Measurements from ENCODE around the gene SLC12A6. TPM values are rescaled to one million over a fixed set of nuclear protein-coding genes. Genes with fewer than 3 reads are reported as not detected.

Gene SLC12A6
- total and polyA plus RNA-seq, 8 donors, result 1.4 to 63.6 (median 13.1) TPM

GRCh38 chr15:34358948-34359347 lies 21.4 kb upstream of the SLC12A6 start:
- WGBS, 5 donors, result 89 to 97% (median 96%) methylated on average over 4 of the region's 4 CpGs

GRCh38 chr15:34358367-34358766 lies 20.8 kb upstream of the SLC12A6 start:
- no peak for DNase-seq
- Histone ChIP-seq H3K36me3 (peaks cover 15 to 100% (median 94%) of the 10 kb centered on the region in 4 donors), H3K9me3 (no peaks in the 10 kb centered on the region), H3K27me3 (no peaks in the 10 kb centered on the region), H3K4me3 (no peak overlapping the region), H3K4me1 (peaks cover 0 to 24% (median 2%) of the 10 kb centered on the region in 4 donors), H3K27ac (peak overlapping the region in 1 of 5 donors; percentile 79)
- intact Hi-C loops (cut with DNase I; ENCODE audit: low total_unique reads), result no loop called here
- TF ChIP-seq POLR2A (IDR thresholded peaks at IDR 0.05), result no peak
- TF ChIP-seq POLR2AphosphoS5 (IDR thresholded peaks at IDR 0.05), result no peak
- no peak for TF ChIP-seq CTCF (IDR thresholded peaks at IDR 0.05)
- no peak for TF ChIP-seq EP300 (IDR thresholded peaks at IDR 0.05)
- 71 to 86% (median 80%) methylated on average over 3 of the region's 3 CpGs for WGBS, 5 donors

More at GRCh38 chr15:34358948-34359347, 21.4 kb upstream of the SLC12A6 start:
- H3K27me3 ChIP-seq, result no peaks in the 10 kb centered on the region
- peak overlapping the region in 3 of 5 donors; percentile 38 to 79 (median 64) for H3K27ac ChIP-seq
- peaks cover 0 to 30% (median 2%) of the 10 kb centered on the region in 4 donors for H3K4me1 ChIP-seq
- intact Hi-C loops (cut with DNase I; ENCODE audit: low total_unique reads), result no loop called here
- H3K9me3 ChIP-seq, result no peaks in the 10 kb centered on the region
- no peak for DNase-seq
- no peak overlapping the region for H3K4me3 ChIP-seq
- TF ChIP-seq EP300 (IDR thresholded peaks at IDR 0.05) (no peak), POLR2A (IDR thresholded peaks at IDR 0.05) (no peak)
- H3K36me3 ChIP-seq, result peaks cover 15 to 100% (median 96%) of the 10 kb centered on the region in 4 donors

- no peak for DNase-seq
- Histone ChIP-seq H3K4me3 (no peak overlapping the region), H3K27ac (no peak overlapping the region), H3K36me3 (peaks cover 15 to 96% (median 88%) of the 10 kb centered on the region in 4 donors), H3K27me3 (no peaks in the 10 kb centered on the region), H3K9me3 (no peaks in the 10 kb centered on the region), H3K4me1 (peaks cover 0 to 21% (median 2%) of the 10 kb centered on the region in 4 donors)
- TF ChIP-seq POLR2AphosphoS5 (IDR thresholded peaks at IDR 0.05), result no peak
- TF ChIP-seq CTCF (IDR thresholded peaks at IDR 0.05), result no peak
- TF ChIP-seq POLR2A (IDR thresholded peaks at IDR 0.05), result no peak
- 83 to 96% (median 92%) methylated on average over 1 of the region's 1 CpG for WGBS, 5 donors
- intact Hi-C loops (cut with DNase I; ENCODE audit: low total_unique reads), result no loop called here
Observed at GRCh38 chr15:34357653-34358052, 20.1 kb upstream of the SLC12A6 start.

DNA sequence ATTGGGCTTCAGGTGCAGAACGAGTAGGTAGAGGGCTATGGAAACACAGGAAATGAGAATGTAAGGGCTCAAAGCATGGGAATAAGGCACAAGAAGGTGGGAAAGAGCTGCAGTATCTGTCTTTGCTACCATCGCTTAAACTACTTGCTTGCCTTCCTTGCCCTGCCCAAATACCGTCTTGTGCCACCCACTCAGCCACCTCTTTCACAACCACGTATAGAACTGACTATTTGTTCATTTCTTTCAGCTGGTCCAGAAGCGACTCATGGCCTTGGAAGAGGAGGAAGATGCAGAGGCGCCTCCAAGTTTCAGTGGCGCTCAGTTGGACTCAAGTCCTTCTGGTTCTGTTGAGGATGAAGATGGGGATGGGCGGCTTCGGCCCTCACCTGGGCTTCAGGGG lies 17.7 kb upstream of the SLC12A6 start:
- DNase-seq, result no peak
- peaks cover 10 to 72% (median 67%) of the 10 kb centered on the region in 4 donors for H3K36me3 ChIP-seq
- H3K4me3 ChIP-seq, result no peak overlapping the region
- TF ChIP-seq EP300 (IDR thresholded peaks at IDR 0.05) (no peak), POLR2A (IDR thresholded peaks at IDR 0.05) (no peak)
- no peak overlapping the region for H3K27ac ChIP-seq
- intact Hi-C loops (cut with DNase I; ENCODE audit: low total_unique reads), result no loop called here
- no peaks in the 10 kb centered on the region for H3K9me3 ChIP-seq
- WGBS, 5 donors, result 87 to 90% (median 88%) methylated on average over 9 of the region's 9 CpGs
- H3K4me1 ChIP-seq, result peaks cover 0 to 9% (median 2%) of the 10 kb centered on the region in 4 donors
- no peaks in the 10 kb centered on the region for H3K27me3 ChIP-seq

DNA sequence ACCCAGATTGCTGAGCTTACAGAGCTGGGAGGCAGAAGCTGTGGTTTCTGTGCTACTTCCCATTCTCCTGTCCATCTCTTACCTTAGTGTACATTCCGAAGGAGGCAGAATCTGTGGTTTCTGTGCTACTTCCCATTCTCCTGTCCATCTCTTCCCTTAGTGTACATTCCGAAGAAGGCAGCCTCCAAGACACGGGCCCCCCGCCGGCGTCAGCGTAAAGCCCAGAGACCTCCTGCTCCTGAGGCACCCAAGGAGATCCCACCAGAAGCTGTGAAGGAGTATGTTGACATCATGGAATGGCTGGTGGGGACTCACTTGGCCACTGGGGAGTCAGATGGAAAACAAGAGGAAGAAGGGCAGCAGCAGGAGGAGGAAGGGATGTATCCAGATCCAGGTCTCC lies 16.7 kb upstream of the SLC12A6 start:
- Histone ChIP-seq H3K27me3 (no peaks in the 10 kb centered on the region), H3K4me3 (no peak overlapping the region), H3K27ac (no peak overlapping the region), H3K4me1 (peaks cover 0 to 4% (median 0%) of the 10 kb centered on the region in 4 donors), H3K9me3 (no peaks in the 10 kb centered on the region), H3K36me3 (peaks cover 3 to 62% (median 57%) of the 10 kb centered on the region in 4 donors)
- TF ChIP-seq CTCF (IDR thresholded peaks at IDR 0.05) (no peak), EP300 (IDR thresholded peaks at IDR 0.05) (no peak), POLR2AphosphoS5 (IDR thresholded peaks at IDR 0.05) (no peak)
- 93 to 99% (median 95%) methylated on average over 7 of the region's 7 CpGs for WGBS, 5 donors
- intact Hi-C loops (cut with DNase I; ENCODE audit: low total_unique reads), result no loop called here
- no peak for DNase-seq

Measured in stomach (tissue), 9 donors.